ENCODE results near the gene BAHD1. TPM values are rescaled to one million over a fixed set of nuclear protein-coding genes. Genes with fewer than 3 reads are reported as not detected.

Gene BAHD1
- total RNA-seq, 1 experiment from 2014 or later = 40.6 TPM

DNA sequence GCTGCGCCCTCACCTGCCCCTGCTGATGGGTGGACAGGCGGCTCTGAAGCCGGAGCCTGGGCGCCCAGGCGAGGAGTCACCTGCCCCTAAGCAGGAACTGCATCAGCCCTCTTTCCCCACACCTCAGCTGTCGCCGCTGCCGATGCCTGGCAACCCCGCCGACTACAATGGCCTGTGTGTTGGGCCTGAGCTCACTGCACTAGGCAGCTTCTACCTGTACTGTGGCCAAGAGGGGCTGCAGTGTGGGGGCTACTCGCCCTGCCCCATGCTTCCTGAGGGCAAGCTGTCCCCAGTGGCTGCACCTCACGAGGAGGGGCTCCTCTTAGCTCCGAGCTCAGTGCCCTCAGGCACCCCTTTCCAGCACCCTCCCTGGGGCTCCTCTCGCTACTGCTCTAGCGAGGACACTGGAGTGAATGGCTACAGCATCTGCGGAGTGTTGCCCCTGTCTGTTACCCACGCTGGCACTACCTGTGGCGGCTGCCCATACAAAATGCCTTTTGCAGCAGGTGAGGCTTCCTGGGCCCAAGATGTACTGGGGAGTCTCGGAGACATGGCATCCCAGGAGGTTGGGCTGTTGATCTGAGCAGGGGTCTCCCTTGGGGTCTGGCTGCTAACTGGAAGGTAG, 18.8 kb downstream of the BAHD1 start:
- Histone ChIP-seq H3K4me3 (ENCODE audit: low read depth in 2 of 2, low read length in 2 of 2) (no peak overlapping the region), H3K9me3 (ENCODE audit: control insufficient read depth, insufficient read depth, low read depth, low read length) (no peaks in the 10 kb centered on the region), H3K36me3 (ENCODE audit: control insufficient read depth, insufficient read depth, low read length) (no peaks in the 10 kb centered on the region), H3K27ac (ENCODE audit: low read length) (no peak overlapping the region), H3K27me3 (ENCODE audit: control insufficient read depth, insufficient read depth, low read length) (no peaks in the 10 kb centered on the region), H3K4me1 (ENCODE audit: control insufficient read depth, insufficient read depth, low read length) (peaks cover 14% of the 10 kb centered on the region)
- no peak for ATAC-seq
- no peak for DNase-seq (ENCODE audit: low read depth, low spot score)
- ChIA-PET POLR2A (no interaction called here), CTCF (no interaction called here)
- intact Hi-C loops (cut with micrococcal nuclease; ENCODE audit: unreplicated experiment) (no loop called here), in situ Hi-C loops (cut with HindIII; ENCODE audit: low pct_unique_long_range_greater_than_20kb, low sequenced_read_pairs) (no loop called here)
- TF ChIP-seq, protein P1, sequence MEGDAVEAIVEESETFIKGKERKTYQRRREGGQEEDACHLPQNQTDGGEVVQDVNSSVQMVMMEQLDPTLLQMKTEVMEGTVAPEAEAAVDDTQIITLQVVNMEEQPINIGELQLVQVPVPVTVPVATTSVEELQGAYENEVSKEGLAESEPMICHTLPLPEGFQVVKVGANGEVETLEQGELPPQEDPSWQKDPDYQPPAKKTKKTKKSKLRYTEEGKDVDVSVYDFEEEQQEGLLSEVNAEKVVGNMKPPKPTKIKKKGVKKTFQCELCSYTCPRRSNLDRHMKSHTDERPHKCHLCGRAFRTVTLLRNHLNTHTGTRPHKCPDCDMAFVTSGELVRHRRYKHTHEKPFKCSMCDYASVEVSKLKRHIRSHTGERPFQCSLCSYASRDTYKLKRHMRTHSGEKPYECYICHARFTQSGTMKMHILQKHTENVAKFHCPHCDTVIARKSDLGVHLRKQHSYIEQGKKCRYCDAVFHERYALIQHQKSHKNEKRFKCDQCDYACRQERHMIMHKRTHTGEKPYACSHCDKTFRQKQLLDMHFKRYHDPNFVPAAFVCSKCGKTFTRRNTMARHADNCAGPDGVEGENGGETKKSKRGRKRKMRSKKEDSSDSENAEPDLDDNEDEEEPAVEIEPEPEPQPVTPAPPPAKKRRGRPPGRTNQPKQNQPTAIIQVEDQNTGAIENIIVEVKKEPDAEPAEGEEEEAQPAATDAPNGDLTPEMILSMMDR (IDR thresholded peaks at IDR 0.05) = no peak
- no peak for TF ChIP-seq POLR2AphosphoS5 (IDR thresholded peaks at IDR 0.05; ENCODE audit: low read depth, low read length)
- BruUV-seq (replicated peaks) = no TSS peak

DNA sequence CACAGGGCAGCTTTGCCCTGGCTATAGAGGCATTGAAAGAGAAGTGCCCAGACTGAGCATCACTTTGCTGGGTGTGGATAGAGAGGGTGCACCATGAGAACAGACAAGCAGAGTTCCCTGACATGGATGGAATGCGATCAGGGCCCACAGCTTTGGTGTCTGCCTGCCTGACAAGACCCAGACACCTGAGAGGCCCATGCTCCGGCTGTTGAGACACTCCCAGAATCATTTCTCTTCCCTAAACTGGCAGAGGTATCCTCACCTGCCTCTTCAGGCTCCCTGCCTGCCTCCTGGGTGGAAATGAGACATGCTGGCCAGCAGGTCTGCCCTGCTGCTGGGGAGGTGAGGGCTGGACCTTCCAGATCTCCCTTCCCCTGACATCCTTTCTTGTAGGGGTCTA, 19.7 kb downstream of the BAHD1 start:
- in situ Hi-C loops (cut with HindIII; ENCODE audit: low pct_unique_long_range_greater_than_20kb, low sequenced_read_pairs) (no loop called here), intact Hi-C loops (cut with micrococcal nuclease; ENCODE audit: unreplicated experiment) (no loop called here)
- Histone ChIP-seq H3K4me3 (ENCODE audit: low read depth in 2 of 2, low read length in 2 of 2) (no peak overlapping the region), H3K4me1 (ENCODE audit: control insufficient read depth, insufficient read depth, low read length) (peaks cover 5% of the 10 kb centered on the region), H3K36me3 (ENCODE audit: control insufficient read depth, insufficient read depth, low read length) (no peaks in the 10 kb centered on the region; the same call in 1 of the 2 replicates), H3K27ac (ENCODE audit: low read length) (no peak overlapping the region), H3K27me3 (ENCODE audit: control insufficient read depth, insufficient read depth, low read length) (no peaks in the 10 kb centered on the region), H3K9me3 (ENCODE audit: control insufficient read depth, insufficient read depth, low read depth, low read length) (no peaks in the 10 kb centered on the region)
- TF ChIP-seq TCF7L2 (IDR thresholded peaks at IDR 0.05; ENCODE audit: low read depth, low read length) (no peak), POLR2AphosphoS5 (IDR thresholded peaks at IDR 0.05; ENCODE audit: low read depth, low read length) (no peak), SIN3A (IDR thresholded peaks at IDR 0.05; ENCODE audit: borderline replicate concordance, insufficient read depth, low read depth, low read length) (no peak)
- TF ChIP-seq, protein P1 (IDR thresholded peaks at IDR 0.05) = no peak
- TF ChIP-seq, protein P2, sequence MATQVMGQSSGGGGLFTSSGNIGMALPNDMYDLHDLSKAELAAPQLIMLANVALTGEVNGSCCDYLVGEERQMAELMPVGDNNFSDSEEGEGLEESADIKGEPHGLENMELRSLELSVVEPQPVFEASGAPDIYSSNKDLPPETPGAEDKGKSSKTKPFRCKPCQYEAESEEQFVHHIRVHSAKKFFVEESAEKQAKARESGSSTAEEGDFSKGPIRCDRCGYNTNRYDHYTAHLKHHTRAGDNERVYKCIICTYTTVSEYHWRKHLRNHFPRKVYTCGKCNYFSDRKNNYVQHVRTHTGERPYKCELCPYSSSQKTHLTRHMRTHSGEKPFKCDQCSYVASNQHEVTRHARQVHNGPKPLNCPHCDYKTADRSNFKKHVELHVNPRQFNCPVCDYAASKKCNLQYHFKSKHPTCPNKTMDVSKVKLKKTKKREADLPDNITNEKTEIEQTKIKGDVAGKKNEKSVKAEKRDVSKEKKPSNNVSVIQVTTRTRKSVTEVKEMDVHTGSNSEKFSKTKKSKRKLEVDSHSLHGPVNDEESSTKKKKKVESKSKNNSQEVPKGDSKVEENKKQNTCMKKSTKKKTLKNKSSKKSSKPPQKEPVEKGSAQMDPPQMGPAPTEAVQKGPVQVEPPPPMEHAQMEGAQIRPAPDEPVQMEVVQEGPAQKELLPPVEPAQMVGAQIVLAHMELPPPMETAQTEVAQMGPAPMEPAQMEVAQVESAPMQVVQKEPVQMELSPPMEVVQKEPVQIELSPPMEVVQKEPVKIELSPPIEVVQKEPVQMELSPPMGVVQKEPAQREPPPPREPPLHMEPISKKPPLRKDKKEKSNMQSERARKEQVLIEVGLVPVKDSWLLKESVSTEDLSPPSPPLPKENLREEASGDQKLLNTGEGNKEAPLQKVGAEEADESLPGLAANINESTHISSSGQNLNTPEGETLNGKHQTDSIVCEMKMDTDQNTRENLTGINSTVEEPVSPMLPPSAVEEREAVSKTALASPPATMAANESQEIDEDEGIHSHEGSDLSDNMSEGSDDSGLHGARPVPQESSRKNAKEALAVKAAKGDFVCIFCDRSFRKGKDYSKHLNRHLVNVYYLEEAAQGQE (IDR thresholded peaks at IDR 0.05; ENCODE audit: insufficient read depth in 1 of 2, low read depth in 2 of 2, low read length in 1 of 2) = no peak
- no peak for ATAC-seq
- ChIA-PET CTCF (interaction anchor here (0.5 kb wide), 1 partner anchor 11 kb away, joined by 6 read pairs; no protein-coding TSS in a partner anchor), POLR2A (no interaction called here)
- no peak for DNase-seq (ENCODE audit: low read depth, low spot score)
- no TSS peak for BruUV-seq (replicated peaks)

Measured in Panc1 (cell line).